ENCODE results near the gene PRDM15.

GRCh38 chr21:41864311-41865001 lies 14.7 kb downstream of the PRDM15 start:
- TF ChIP-seq CTCF (IDR thresholded peaks at IDR 0.05; ENCODE audit: low read depth, low read length) (no peak), EZH2phosphoT487 (IDR thresholded peaks at IDR 0.05; ENCODE audit: low read depth) (no peak)

Data from OCI-LY3 (cell line).